ENCODE data around the gene NPW.

- no peak for TF ChIP-seq EZH2 (IDR thresholded peaks at IDR 0.05; ENCODE audit: borderline replicate concordance, low read length)
- TF ChIP-seq, protein P1, sequence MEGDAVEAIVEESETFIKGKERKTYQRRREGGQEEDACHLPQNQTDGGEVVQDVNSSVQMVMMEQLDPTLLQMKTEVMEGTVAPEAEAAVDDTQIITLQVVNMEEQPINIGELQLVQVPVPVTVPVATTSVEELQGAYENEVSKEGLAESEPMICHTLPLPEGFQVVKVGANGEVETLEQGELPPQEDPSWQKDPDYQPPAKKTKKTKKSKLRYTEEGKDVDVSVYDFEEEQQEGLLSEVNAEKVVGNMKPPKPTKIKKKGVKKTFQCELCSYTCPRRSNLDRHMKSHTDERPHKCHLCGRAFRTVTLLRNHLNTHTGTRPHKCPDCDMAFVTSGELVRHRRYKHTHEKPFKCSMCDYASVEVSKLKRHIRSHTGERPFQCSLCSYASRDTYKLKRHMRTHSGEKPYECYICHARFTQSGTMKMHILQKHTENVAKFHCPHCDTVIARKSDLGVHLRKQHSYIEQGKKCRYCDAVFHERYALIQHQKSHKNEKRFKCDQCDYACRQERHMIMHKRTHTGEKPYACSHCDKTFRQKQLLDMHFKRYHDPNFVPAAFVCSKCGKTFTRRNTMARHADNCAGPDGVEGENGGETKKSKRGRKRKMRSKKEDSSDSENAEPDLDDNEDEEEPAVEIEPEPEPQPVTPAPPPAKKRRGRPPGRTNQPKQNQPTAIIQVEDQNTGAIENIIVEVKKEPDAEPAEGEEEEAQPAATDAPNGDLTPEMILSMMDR (conservative IDR thresholded peaks at IDR 0.05 in 1 of 2, IDR thresholded peaks at IDR 0.05 in 1 of 2; ENCODE audit: extremely low read depth in 1 of 2, insufficient read depth in 1 of 2, low read depth in 1 of 2, low read length in 2 of 2), result no peak
Measured at GRCh38 chr16:2035431-2036199, 16.0 kb downstream of the NPW start.

Data from mammary epithelial cell (primary cell).